ENCODE data around the gene SRSF6.

DNA sequence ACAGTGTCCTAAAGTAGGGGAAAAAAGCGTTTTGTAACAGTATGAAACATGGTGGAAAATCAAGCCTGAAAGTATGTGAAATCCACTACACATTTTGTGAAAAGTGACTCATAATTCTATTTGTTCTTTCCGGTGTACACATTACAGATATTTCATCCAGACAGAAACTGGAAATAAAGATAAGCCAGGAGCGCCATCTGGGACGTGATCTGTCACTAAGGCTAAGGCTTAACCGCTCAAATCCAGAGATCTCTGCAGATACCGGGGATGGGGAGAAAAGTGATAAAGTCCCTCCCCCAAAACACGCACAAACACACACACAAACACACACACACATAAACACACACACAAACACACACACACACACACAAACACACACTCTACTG lies 26.6 kb upstream of the SRSF6 start:
- TF ChIP-seq, protein P1, sequence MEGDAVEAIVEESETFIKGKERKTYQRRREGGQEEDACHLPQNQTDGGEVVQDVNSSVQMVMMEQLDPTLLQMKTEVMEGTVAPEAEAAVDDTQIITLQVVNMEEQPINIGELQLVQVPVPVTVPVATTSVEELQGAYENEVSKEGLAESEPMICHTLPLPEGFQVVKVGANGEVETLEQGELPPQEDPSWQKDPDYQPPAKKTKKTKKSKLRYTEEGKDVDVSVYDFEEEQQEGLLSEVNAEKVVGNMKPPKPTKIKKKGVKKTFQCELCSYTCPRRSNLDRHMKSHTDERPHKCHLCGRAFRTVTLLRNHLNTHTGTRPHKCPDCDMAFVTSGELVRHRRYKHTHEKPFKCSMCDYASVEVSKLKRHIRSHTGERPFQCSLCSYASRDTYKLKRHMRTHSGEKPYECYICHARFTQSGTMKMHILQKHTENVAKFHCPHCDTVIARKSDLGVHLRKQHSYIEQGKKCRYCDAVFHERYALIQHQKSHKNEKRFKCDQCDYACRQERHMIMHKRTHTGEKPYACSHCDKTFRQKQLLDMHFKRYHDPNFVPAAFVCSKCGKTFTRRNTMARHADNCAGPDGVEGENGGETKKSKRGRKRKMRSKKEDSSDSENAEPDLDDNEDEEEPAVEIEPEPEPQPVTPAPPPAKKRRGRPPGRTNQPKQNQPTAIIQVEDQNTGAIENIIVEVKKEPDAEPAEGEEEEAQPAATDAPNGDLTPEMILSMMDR (IDR thresholded peaks at IDR 0.05; ENCODE audit: insufficient read depth, low read depth, low read length) = no peak
- TF ChIP-seq EZH2 (IDR thresholded peaks at IDR 0.05; ENCODE audit: insufficient read depth, low read length) = no peak
